IMR-90 (cell line): ENCODE data around the gene ZAP70. TPM values are rescaled to one million over a fixed set of nuclear protein-coding genes. Genes with fewer than 3 reads are reported as not detected.

Experiments
- ATAC-seq: fragments of 200-7000 bp; cut with Tn5 transposase; 2 replicates; pipeline ENCODE4 v1.9.1; 2020; ENCODE audit warnings: low read depth, mild to moderate bottlenecking, moderate library complexity
- BruUV-seq: library from RNA; stranded (reverse); fragments of 400-500 nt; replicated peaks from 2 replicates; lab custom pipeline; 2021; lab: Mats Ljungman, UMichigan
- CTCF ChIA-PET: fragments of 300-600 bp; formaldehyde crosslinking; extraction: SDS; loops from one replicate; lab custom pipeline; 2021; ENCODE audit warnings: antibody characterized with exemption; lab: Yijun Ruan, JAX
- POLR2A ChIA-PET: fragments of 300-600 bp; sonication (Branson Sonifier 250); formaldehyde crosslinking; loops from one replicate; lab custom pipeline; 2022; ENCODE audit warnings: antibody characterized with exemption; ENCODE audit not compliant: unreplicated experiment; lab: Charles Lee
- DNase-seq: peaks from one replicate; pipeline ENCODE4 v3.0.0; 2013
- H2AFZ ChIP-seq: replicated peaks from 2 replicates; pipeline ENCODE3; 2013; ENCODE audit warnings: low read length, mild to moderate bottlenecking; ENCODE audit not compliant: poor library complexity
- H2AK5ac ChIP-seq: 2 replicates; pipeline ENCODE4 v1.6.1; 2013; ENCODE audit warnings: low read depth, low read length, inconsistent platforms
- H2AK9ac ChIP-seq: replicated peaks from 2 replicates; pipeline ENCODE3; 2013; ENCODE audit warnings: mild to moderate bottlenecking, low read depth, low read length, moderate library complexity; ENCODE audit not compliant: poor library complexity
- H2BK120ac ChIP-seq: 2 replicates; pipeline ENCODE4 v1.6.1; 2013; ENCODE audit warnings: low read depth, low read length, inconsistent platforms
- H2BK15ac ChIP-seq: 3 replicates; pipeline ENCODE4 v1.6.1; 2013; ENCODE audit warnings: low read depth, low read length, inconsistent platforms
- H2BK20ac ChIP-seq: 2 replicates; pipeline ENCODE4 v1.6.1; 2013; ENCODE audit warnings: low read depth, mild to moderate bottlenecking, inconsistent platforms, low read length, moderate library complexity
- H2BK5ac ChIP-seq: 2 replicates; pipeline ENCODE4 v1.6.1; 2013; ENCODE audit warnings: mild to moderate bottlenecking, low read depth, low read length, inconsistent platforms; ENCODE audit not compliant: poor library complexity, severe bottlenecking
- H3K14ac ChIP-seq: replicated peaks from 2 replicates; pipeline ENCODE4 v1.6.1; 2013; ENCODE audit warnings: low read depth, low read length, inconsistent platforms
- H3K18ac ChIP-seq: 2 replicates; pipeline ENCODE4 v1.6.1; 2013; ENCODE audit warnings: low read depth, low read length, control low read depth
- H3K23ac ChIP-seq: 2 replicates; pipeline ENCODE4 v1.6.1; 2013; ENCODE audit warnings: low read depth, low read length, inconsistent platforms
- H3K27ac ChIP-seq: 2 replicates; pipeline ENCODE4 v1.5.1; 2013; ENCODE audit warnings: mild to moderate bottlenecking, control low read depth, low read length; ENCODE audit not compliant: insufficient read depth
- H3K27me3 ChIP-seq: 2 replicates; pipeline ENCODE4 v1.6.1; 2013; ENCODE audit warnings: low read length; ENCODE audit not compliant: control insufficient read depth, insufficient read depth
- H3K36me3 ChIP-seq: 2 replicates; pipeline ENCODE4 v1.6.1; 2013; ENCODE audit warnings: low read length, mixed read lengths; ENCODE audit not compliant: control insufficient read depth, insufficient read depth
- H3K4ac ChIP-seq: 2 replicates; pipeline ENCODE4 v1.6.1; 2013; ENCODE audit warnings: low read depth, low read length, inconsistent platforms
- H3K4me1 ChIP-seq: 2 replicates; pipeline ENCODE4 v1.6.1; 2013; ENCODE audit warnings: low read length, mixed read lengths; ENCODE audit not compliant: control insufficient read depth, insufficient read depth
- H3K4me2 ChIP-seq: 2 replicates; pipeline ENCODE4 v1.6.1; 2013; ENCODE audit warnings: low read depth, mild to moderate bottlenecking, control low read depth, low read length, moderate library complexity
- H3K4me3 ChIP-seq: 2 replicates; pipeline ENCODE4 v1.5.1; 2013; ENCODE audit warnings: low read depth, mild to moderate bottlenecking, control low read depth, low read length, moderate library complexity; ENCODE audit not compliant: insufficient read depth
- H3K56ac ChIP-seq: 2 replicates; pipeline ENCODE4 v1.6.1; 2013; ENCODE audit warnings: low read length, inconsistent platforms; ENCODE audit not compliant: insufficient read depth; ENCODE audit errors: extremely low read depth
- H3K79me1 ChIP-seq, 2 experiments: 2 replicates each; pipeline ENCODE4 v1.6.1; 2013; ENCODE audit warnings: low read length in 2 of 2, inconsistent platforms in 1 of 2, low read depth in 1 of 2
- H3K9ac ChIP-seq: 2 replicates; pipeline ENCODE4 v1.6.1; 2013; ENCODE audit warnings: low read depth, low read length, control low read depth
- H3K9me1 ChIP-seq: 2 replicates; pipeline ENCODE4 v1.6.1; 2013; ENCODE audit warnings: low read length, inconsistent platforms; ENCODE audit not compliant: insufficient read depth
- H3K9me3 ChIP-seq: 2 replicates; pipeline ENCODE4 v1.6.1; 2013; ENCODE audit warnings: low read length; ENCODE audit not compliant: control insufficient read depth, insufficient read depth
- H4K20me1 ChIP-seq: 2 replicates; pipeline ENCODE4 v1.6.1; 2013; ENCODE audit warnings: low read length, inconsistent platforms; ENCODE audit not compliant: insufficient read depth
- H4K5ac ChIP-seq: 2 replicates; pipeline ENCODE4 v1.6.1; 2013; ENCODE audit warnings: mild to moderate bottlenecking, low read depth, low read length, control low read depth
- H4K8ac ChIP-seq, 2 experiments: 2 replicates each; pipeline ENCODE4 v1.6.1; 2013; ENCODE audit warnings: low read depth in 2 of 2, low read length in 2 of 2, control low read depth in 1 of 2, inconsistent platforms in 1 of 2
- H4K91ac ChIP-seq: 2 replicates; pipeline ENCODE4 v1.6.1; 2013; ENCODE audit warnings: low read depth, low read length, inconsistent platforms; ENCODE audit not compliant: insufficient read depth
- BHLHE40 ChIP-seq: fragments of 150-350 bp; IDR thresholded peaks from 2 replicates; pipeline ENCODE4 v1.6.1; 2016; ENCODE audit warnings: mild to moderate bottlenecking, low read depth, low read length
- CEBPB ChIP-seq: IDR thresholded peaks from 2 replicates; pipeline ENCODE4 v1.6.1; 2012; ENCODE audit warnings: low read depth, low read length, improper control_type of control experiment
- CHD1 ChIP-seq: IDR thresholded peaks from 2 replicates; pipeline ENCODE4 v1.6.1; 2012; ENCODE audit warnings: low read depth, low read length, improper control_type of control experiment
- ELK1 ChIP-seq: fragments of 150-350 bp; IDR thresholded peaks from 2 replicates; pipeline ENCODE4 v1.6.1; 2016; ENCODE audit warnings: low read depth, mild to moderate bottlenecking, low read length, moderate library complexity, borderline replicate concordance
- FOS ChIP-seq: fragments of 150-350 bp; IDR thresholded peaks from 2 replicates; pipeline ENCODE4 v1.6.1; 2016; ENCODE audit warnings: low read depth, low read length
- MAZ ChIP-seq: IDR thresholded peaks from 2 replicates; pipeline ENCODE4 v1.6.1; 2012; ENCODE audit warnings: low read depth, mild to moderate bottlenecking, low read length, improper control_type of control experiment, moderate library complexity, borderline replicate concordance
- MXI1 ChIP-seq: IDR thresholded peaks from 2 replicates; pipeline ENCODE4 v1.6.1; 2012; ENCODE audit warnings: low read depth, mild to moderate bottlenecking, low read length, moderate library complexity, borderline replicate concordance
- NFE2L2 ChIP-seq: fragments of 150-350 bp; IDR thresholded peaks from 2 replicates; pipeline ENCODE4 v1.6.1; 2016; ENCODE audit warnings: low read depth, mild to moderate bottlenecking, low read length
- POLR2A ChIP-seq: IDR thresholded peaks from 2 replicates; pipeline ENCODE4 v1.6.1; 2012; ENCODE audit warnings: mild to moderate bottlenecking, low read depth, low read length
- RAD21 ChIP-seq: IDR thresholded peaks from 2 replicates; pipeline ENCODE4 v1.6.1; 2012; ENCODE audit warnings: low read length, improper control_type of control experiment
- RCOR1 ChIP-seq: IDR thresholded peaks from 2 replicates; pipeline ENCODE4 v1.6.1; 2012; ENCODE audit warnings: mild to moderate bottlenecking, low read length, improper control_type of control experiment; ENCODE audit not compliant: insufficient replicate concordance
- SMC3 ChIP-seq: fragments of 150-350 bp; IDR thresholded peaks from 2 replicates; pipeline ENCODE4 v1.6.1; 2016; ENCODE audit warnings: low read depth, mild to moderate bottlenecking, antibody characterized with exemption, low read length, moderate library complexity
- USF2 ChIP-seq: fragments of 150-350 bp; IDR thresholded peaks from 2 replicates; pipeline ENCODE4 v1.6.1; 2017; ENCODE audit warnings: mild to moderate bottlenecking, antibody characterized with exemption, low read length, low read depth
- WGBS, 2 experiments: methylation state at CpG; one replicate each; pipeline versions ENCODE4 v1.1.5 to v1.1.7; 2013; ENCODE audit warnings: missing lambda C conversion rate in 2 of 2; ENCODE audit not compliant: insufficient read length in 1 of 2; ENCODE audit errors: extremely low coverage in 2 of 2; 5-methylcytosine and 5-hydroxymethylcytosine counted together
- dilution Hi-C: fragments of 300-500 bp; cut with HindIII; formaldehyde crosslinking; loops from one replicate; pipeline ENCODE4 v1.14.3; 2018; ENCODE audit warnings: low sequenced_read_pairs; ENCODE audit not compliant: unreplicated experiment
- in situ Hi-C: fragments of 300-500 bp; cut with MboI; formaldehyde crosslinking; loops from 3 replicates; pipeline ENCODE4 v1.14.3; 2019; ENCODE audit warnings: low sequenced_read_pairs, inconsistent platforms, mixed read lengths
- intact Hi-C: fragments of 100-400 bp; cut with micrococcal nuclease; formaldehyde crosslinking; loops from 2 replicates; pipeline ENCODE4 v1.10.0; 2022
- polyA plus RNA-seq, 3 experiments: library from polyadenylated mRNA; depleted of rRNA; stranded (reverse); fragments of >200 nt; gene quantifications; 2 replicates each; pipeline ENCODE4 v1.2.3, GENCODE V29; 2012; ENCODE audit warnings: low replicate concordance in 1 of 3
- total RNA-seq: library from RNA; depleted of rRNA; stranded (reverse); fragments of >200 nt; gene quantifications from 2 replicates; pipeline ENCODE4 v1.2.3, GENCODE V29; 2012

The ZAP70 gene
- total and polyA plus RNA-seq, 2 of the 4 experiments (the other 2 are of a cell fraction) = under 0.01 to 0.09 TPM

GRCh38 chr2:97759727-97760407, 46.5 kb downstream of the ZAP70 start:
- DNase-seq (no peak), ATAC-seq (no peak)
- H2AFZ ChIP-seq = no peak overlapping the region
- no peak overlapping the region for H3K4ac ChIP-seq
- H2AK9ac ChIP-seq = no peak overlapping the region
- H3K56ac ChIP-seq = no peak overlapping the region
- H2BK20ac ChIP-seq = no peak overlapping the region
- no peak overlapping the region for H3K9ac ChIP-seq
- H4K91ac ChIP-seq = no peak overlapping the region
- H4K8ac ChIP-seq = no peak overlapping the region
- H3K4me1 ChIP-seq = no peaks in the 10 kb centered on the region
- no CpG with 5 or more reads among the region's 9 CpGs for WGBS, 2 experiments
- in situ Hi-C loops (no loop called here), dilution Hi-C loops (no loop called here), intact Hi-C loops (loop anchor here (10.0 kb wide), 1 partner anchor 55 kb away; no protein-coding TSS in a partner anchor)
- H3K4me2 ChIP-seq = no peak overlapping the region
- H3K14ac ChIP-seq = no peak overlapping the region
- H3K79me1 ChIP-seq = no peaks in the 10 kb centered on the region
- no peak overlapping the region for H2BK5ac ChIP-seq
- no peak overlapping the region for H4K5ac ChIP-seq
- BruUV-seq = no TSS peak
- H2AK5ac ChIP-seq = no peak overlapping the region
- TF ChIP-seq RCOR1 (no peak), BHLHE40 (no peak), ELK1 (no peak), USF2 (no peak), RAD21 (no peak), CHD1 (no peak), MAZ (no peak), SMC3 (no peak), POLR2A (no peak), MXI1 (no peak), NFE2L2 (no peak), CEBPB (no peak), FOS (no peak)
- ChIA-PET CTCF (no interaction called here), POLR2A (no interaction called here)
- no peak overlapping the region for H3K23ac ChIP-seq
- no peak overlapping the region for H2BK15ac ChIP-seq
- peaks cover 8% of the 10 kb centered on the region; the same call in 1 of the 2 replicates for H3K9me1 ChIP-seq
- no peak overlapping the region for H3K27ac ChIP-seq
- no peaks in the 10 kb centered on the region for H4K20me1 ChIP-seq
- no peak overlapping the region for H2BK120ac ChIP-seq
- no peak overlapping the region for H3K4me3 ChIP-seq
- no peak overlapping the region for H3K18ac ChIP-seq
- no peaks in the 10 kb centered on the region for H3K9me3 ChIP-seq
- no peaks in the 10 kb centered on the region for H3K27me3 ChIP-seq
- H3K36me3 ChIP-seq = peaks cover 54% of the 10 kb centered on the region
